ENCODE results near the gene PPP1R16B. TPM values are rescaled to one million over a fixed set of nuclear protein-coding genes. Genes with fewer than 3 reads are reported as not detected.

Gene PPP1R16B
- total RNA-seq, 1 experiment from 2014 or later: not detected

- DNase-seq (ENCODE audit: low read depth): peak; percentile 78
Observed at GRCh38 chr20:38825901-38826625, 20.6 kb downstream of the PPP1R16B start.

GRCh38 chr20:38827770-38828281 lies 22.3 kb downstream of the PPP1R16B start:
- DNase-seq (ENCODE audit: low read depth): no peak

GRCh38 chr20:38828514-38829295 lies 23.2 kb downstream of the PPP1R16B start:
- DNase-seq (ENCODE audit: low read depth): no peak

GRCh38 chr20:38829296-38829875 lies 23.9 kb downstream of the PPP1R16B start:
- no peak for DNase-seq (ENCODE audit: low read depth)

- DNase-seq (ENCODE audit: low read depth): no peak
Observed at GRCh38 chr20:38830356-38830755, 24.9 kb downstream of the PPP1R16B start.

- no peak for DNase-seq (ENCODE audit: low read depth)
Observed at GRCh38 chr20:38831049-38831691, 25.7 kb downstream of the PPP1R16B start.

- no peak for DNase-seq (ENCODE audit: low read depth)
Observed at GRCh38 chr20:38831995-38832620, 26.6 kb downstream of the PPP1R16B start.

- no peak for DNase-seq (ENCODE audit: low read depth)
Observed at GRCh38 chr20:38833154-38833856, 27.8 kb downstream of the PPP1R16B start.

GRCh38 chr20:38833857-38834164 lies 28.3 kb downstream of the PPP1R16B start:
- no peak for DNase-seq (ENCODE audit: low read depth)

- DNase-seq (ENCODE audit: low read depth): no peak
Observed at GRCh38 chr20:38834868-38835267, 29.4 kb downstream of the PPP1R16B start.

- DNase-seq (ENCODE audit: low read depth): no peak
Observed at GRCh38 chr20:38835792-38836191, 30.3 kb downstream of the PPP1R16B start.

GRCh38 chr20:38836991-38837390 lies 31.5 kb downstream of the PPP1R16B start:
- DNase-seq (ENCODE audit: low read depth): no peak

GRCh38 chr20:38838326-38838725 lies 32.8 kb downstream of the PPP1R16B start:
- no peak for DNase-seq (ENCODE audit: low read depth)

- no peak for DNase-seq (ENCODE audit: low read depth)
Observed at GRCh38 chr20:38839563-38839962, 34.1 kb downstream of the PPP1R16B start.

- DNase-seq (ENCODE audit: low read depth): no peak
Observed at GRCh38 chr20:38840053-38840893, 34.8 kb downstream of the PPP1R16B start.

GRCh38 chr20:38840894-38841470 lies 35.5 kb downstream of the PPP1R16B start:
- no peak for DNase-seq (ENCODE audit: low read depth)

GRCh38 chr20:38841570-38841969 lies 36.1 kb downstream of the PPP1R16B start:
- DNase-seq (ENCODE audit: low read depth): no peak

- no peak for DNase-seq (ENCODE audit: low read depth)
Observed at GRCh38 chr20:38842026-38842425, 36.5 kb downstream of the PPP1R16B start.

GRCh38 chr20:38842558-38842981 lies 37.1 kb downstream of the PPP1R16B start:
- no peak for DNase-seq (ENCODE audit: low read depth)

- no peak for DNase-seq (ENCODE audit: low read depth)
Observed at GRCh38 chr20:38843346-38843745, 37.8 kb downstream of the PPP1R16B start.

Measured in M059J (cell line).